ENCODE measurements around the gene RIPOR1.

RIPOR1 gene

GRCh38 chr16:67542464-67542863, 13.8 kb downstream of the RIPOR1 start:
- TF ChIP-seq CTCF (conservative IDR thresholded peaks at IDR 0.05; ENCODE audit: low read length) = no peak
- DNase-seq (ENCODE audit: low read depth) = peak; percentile 81

GRCh38 chr16:67543036-67543435, 14.4 kb downstream of the RIPOR1 start:
- no peak for TF ChIP-seq CTCF (conservative IDR thresholded peaks at IDR 0.05; ENCODE audit: low read length)
- no peak overlapping the region for H3K4me3 ChIP-seq (ENCODE audit: low read length)
- DNase-seq (ENCODE audit: low read depth) = no peak

More at GRCh38 chr16:67542464-67542863, 13.8 kb downstream of the RIPOR1 start:
- H3K4me3 ChIP-seq (ENCODE audit: low read length) = no peak overlapping the region

GRCh38 chr16:67543582-67543981, 15.0 kb downstream of the RIPOR1 start:
- DNase-seq (ENCODE audit: low read depth) = no peak
- TF ChIP-seq CTCF (conservative IDR thresholded peaks at IDR 0.05; ENCODE audit: low read length) = no peak

GRCh38 chr16:67544329-67544841, 15.8 kb downstream of the RIPOR1 start:
- TF ChIP-seq CTCF (conservative IDR thresholded peaks at IDR 0.05; ENCODE audit: low read length) = no peak
- no peak for DNase-seq (ENCODE audit: low read depth)
- H3K4me3 ChIP-seq (ENCODE audit: low read length) = no peak overlapping the region

More at GRCh38 chr16:67543582-67543981, 15.0 kb downstream of the RIPOR1 start:
- H3K4me3 ChIP-seq (ENCODE audit: low read length) = no peak overlapping the region

GRCh38 chr16:67544844-67545664, 16.4 kb downstream of the RIPOR1 start:
- no peak overlapping the region for H3K4me3 ChIP-seq (ENCODE audit: low read length)

GRCh38 chr16:67545665-67546024, 17.0 kb downstream of the RIPOR1 start:
- no peak overlapping the region for H3K4me3 ChIP-seq (ENCODE audit: low read length)
- no peak for DNase-seq (ENCODE audit: low read depth)
- no peak for TF ChIP-seq CTCF (conservative IDR thresholded peaks at IDR 0.05; ENCODE audit: low read length)

More at GRCh38 chr16:67544844-67545664, 16.4 kb downstream of the RIPOR1 start:
- DNase-seq (ENCODE audit: low read depth) = no peak
- no peak for TF ChIP-seq CTCF (conservative IDR thresholded peaks at IDR 0.05; ENCODE audit: low read length)

GRCh38 chr16:67546091-67546501, 17.5 kb downstream of the RIPOR1 start:
- H3K4me3 ChIP-seq (ENCODE audit: low read length) = no peak overlapping the region
- no peak for DNase-seq (ENCODE audit: low read depth)
- no peak for TF ChIP-seq CTCF (conservative IDR thresholded peaks at IDR 0.05; ENCODE audit: low read length)
